ENCODE data around the gene FRMD6. TPM values are rescaled to one million over a fixed set of nuclear protein-coding genes. Genes with fewer than 3 reads are reported as not detected.

Gene FRMD6
- total RNA-seq, 1 donor from 2014 or later, result 8.9 TPM

DNA sequence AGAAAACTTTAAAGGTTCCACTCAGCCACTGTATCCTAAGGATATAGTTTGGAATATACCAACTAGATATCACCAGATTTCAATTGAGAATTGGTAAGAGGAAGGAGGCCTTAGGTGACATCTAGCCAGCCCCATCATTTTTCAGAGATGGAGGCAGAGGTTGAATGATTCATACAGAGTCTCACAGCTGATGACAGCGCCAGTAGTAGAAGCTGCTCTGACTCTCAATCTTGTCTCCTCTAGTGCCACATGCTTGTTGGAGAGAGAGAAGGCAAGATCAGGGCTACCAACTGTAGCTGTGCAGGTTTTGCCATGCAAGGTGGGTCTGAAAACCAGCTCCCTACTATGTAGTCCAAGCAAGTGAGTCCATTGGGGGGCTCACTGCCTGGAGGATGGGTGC lies 6.1 kb downstream of the FRMD6 start:
- ATAC-seq, result no peak
- no peak for DNase-seq (ENCODE audit: missing footprints)
- intact Hi-C loops (cut with DNase I), result loop anchor here (10.0 kb wide), 3 partner anchors 233 to 327 kb away; partner anchors contain the start of gene RTRAF

- intact Hi-C loops (cut with DNase I), result loop anchor here (10.0 kb wide), 3 partner anchors 234 to 326 kb away; partner anchors contain the start of gene RTRAF
- DNase-seq (ENCODE audit: missing footprints) (no peak), ATAC-seq (no peak)
These were observed 6.9 kb downstream of the FRMD6 start for GRCh38 chr14:51658441-51659173.

DNA sequence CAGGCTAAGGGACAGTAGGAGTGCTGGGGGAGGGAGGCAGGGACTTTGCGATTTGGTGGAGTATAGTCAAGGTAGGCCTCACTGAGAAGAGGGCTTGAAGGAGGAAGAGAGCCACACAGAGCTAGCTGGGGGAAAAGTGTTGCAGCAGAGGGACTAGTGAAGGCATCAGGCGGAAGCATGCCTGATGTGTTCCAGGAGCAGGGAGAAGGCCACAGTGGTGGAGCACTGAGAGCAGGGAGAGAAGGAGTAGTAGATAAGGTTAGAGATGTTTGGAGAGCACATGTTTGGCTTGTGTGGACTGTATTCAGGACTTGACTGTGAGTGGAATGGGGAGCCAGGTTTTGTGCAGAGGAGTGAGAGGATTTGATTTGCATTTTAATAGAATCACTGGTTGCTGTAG lies 9.0 kb downstream of the FRMD6 start:
- intact Hi-C loops (cut with DNase I), result no loop called here
- peak; percentile 64 for ATAC-seq
- no peak for DNase-seq (ENCODE audit: missing footprints)

GRCh38 chr14:51661504-51661903 lies 9.8 kb downstream of the FRMD6 start:
- intact Hi-C loops (cut with DNase I), result no loop called here
- ATAC-seq, result no peak
- no peak for DNase-seq (ENCODE audit: missing footprints)

DNA sequence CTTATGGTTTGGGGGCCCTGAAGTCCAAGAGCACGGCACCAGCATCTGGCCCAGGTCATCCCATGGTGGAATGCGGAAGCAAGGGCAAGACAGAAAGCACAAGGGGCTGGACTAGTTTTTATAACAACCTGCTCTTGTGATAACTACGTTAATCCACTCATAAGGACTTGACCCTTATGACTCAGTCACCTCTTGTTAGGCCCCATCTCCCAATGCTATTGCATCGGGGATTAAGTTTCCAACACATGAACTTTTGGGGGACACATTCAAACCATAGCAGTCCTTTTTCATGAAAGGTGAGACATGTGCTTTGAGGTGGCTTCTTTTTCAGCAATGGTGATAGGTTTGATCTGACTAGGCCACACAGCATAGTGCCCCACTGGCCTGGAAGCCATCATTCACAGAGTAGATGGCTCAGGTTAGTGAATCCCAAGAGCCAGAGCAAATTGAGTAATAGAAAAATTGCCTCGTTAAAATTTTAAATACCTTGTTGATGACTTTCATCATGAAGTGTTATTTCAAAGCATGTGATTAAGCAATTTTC lies 12.1 kb downstream of the FRMD6 start:
- DNase-seq (ENCODE audit: missing footprints) (no peak), ATAC-seq (no peak)
- intact Hi-C loops (cut with DNase I), result no loop called here

- intact Hi-C loops (cut with DNase I), result no loop called here
- DNase-seq (ENCODE audit: missing footprints), result no peak
- ATAC-seq, result no peak
These were observed 14.4 kb downstream of the FRMD6 start for GRCh38 chr14:51666070-51666469.

DNA sequence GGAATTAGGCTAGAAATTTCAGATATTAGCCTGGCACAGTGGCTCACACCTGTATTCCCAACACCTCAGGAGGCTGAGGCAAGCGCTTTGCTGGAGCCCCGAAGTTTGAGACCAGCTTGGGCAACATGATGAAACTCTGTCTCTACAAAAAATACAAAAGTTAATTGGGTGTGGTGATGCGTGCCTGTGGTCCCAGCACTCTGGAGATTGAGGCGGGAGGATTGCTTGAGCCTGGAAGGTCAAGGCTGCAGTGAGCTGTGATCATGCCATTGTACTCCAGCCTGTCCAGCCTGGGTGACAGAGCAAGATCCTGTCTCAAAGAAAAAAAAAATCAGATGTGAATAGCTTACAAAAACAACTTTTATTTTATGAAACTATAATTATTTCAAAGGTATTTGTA lies 15.1 kb downstream of the FRMD6 start:
- ATAC-seq (no peak), DNase-seq (ENCODE audit: missing footprints) (no peak)
- intact Hi-C loops (cut with DNase I), result no loop called here

GRCh38 chr14:51668870-51669269 lies 17.2 kb downstream of the FRMD6 start:
- intact Hi-C loops (cut with DNase I), result no loop called here

GRCh38 chr14:51674294-51675002 lies 22.7 kb downstream of the FRMD6 start:
- ATAC-seq (no peak), DNase-seq (ENCODE audit: missing footprints) (no peak)
- intact Hi-C loops (cut with DNase I), result no loop called here

More at GRCh38 chr14:51668870-51669269, 17.2 kb downstream of the FRMD6 start:
- ATAC-seq (no peak), DNase-seq (ENCODE audit: missing footprints) (no peak)

GRCh38 chr14:51676549-51676948 lies 24.8 kb downstream of the FRMD6 start:
- ATAC-seq, result no peak
- intact Hi-C loops (cut with DNase I), result no loop called here
- DNase-seq (ENCODE audit: missing footprints), result no peak

GRCh38 chr14:51677266-51677665 lies 25.6 kb downstream of the FRMD6 start:
- DNase-seq (ENCODE audit: missing footprints) (no peak), ATAC-seq (peak; percentile 70)
- intact Hi-C loops (cut with DNase I), result no loop called here

DNA sequence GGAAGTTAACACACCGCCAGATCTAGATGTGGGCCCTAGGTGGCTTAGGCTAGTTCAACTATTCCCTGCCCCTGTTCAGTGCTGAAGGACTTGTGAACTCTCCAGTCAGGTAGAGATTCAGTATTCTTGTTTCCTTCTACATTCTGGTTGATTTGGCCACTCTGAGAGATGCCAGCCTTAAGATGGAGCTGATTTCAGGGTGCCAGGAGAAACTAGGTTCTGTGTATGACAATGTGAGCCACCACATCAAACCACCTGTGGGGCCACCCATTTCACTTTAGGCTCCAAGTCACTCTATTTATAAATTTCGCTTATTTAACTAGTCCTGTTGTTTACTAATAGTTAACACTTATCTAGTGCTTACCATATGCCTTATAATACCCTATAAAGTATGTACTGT lies 26.0 kb downstream of the FRMD6 start:
- intact Hi-C loops (cut with DNase I), result no loop called here
- no peak for DNase-seq (ENCODE audit: missing footprints)
- no peak for ATAC-seq

- intact Hi-C loops (cut with DNase I), result no loop called here
- DNase-seq (ENCODE audit: missing footprints) (no peak), ATAC-seq (no peak)
These were observed 28.3 kb downstream of the FRMD6 start for GRCh38 chr14:51680031-51680430.

DNA sequence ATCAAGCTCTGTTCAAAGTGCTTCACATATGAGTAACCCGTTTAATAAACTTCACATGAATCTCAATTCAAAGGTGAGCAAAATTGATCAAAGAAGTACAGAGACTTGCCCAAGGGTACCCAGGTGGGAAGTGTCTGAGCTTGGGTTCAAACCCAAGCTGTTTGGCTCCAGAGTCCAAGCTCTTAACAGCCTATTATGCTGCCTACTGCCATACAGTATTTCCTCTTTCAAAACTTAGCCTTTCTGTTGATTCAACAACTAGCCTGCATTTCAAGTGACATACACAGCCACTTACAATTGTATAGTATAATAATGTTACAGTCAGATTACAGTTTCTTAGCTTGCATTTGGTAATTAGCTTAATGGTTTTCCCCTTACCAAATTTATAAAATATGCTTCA lies 29.7 kb downstream of the FRMD6 start:
- ATAC-seq, result no peak
- intact Hi-C loops (cut with DNase I), result no loop called here
- no peak for DNase-seq (ENCODE audit: missing footprints)

DNA sequence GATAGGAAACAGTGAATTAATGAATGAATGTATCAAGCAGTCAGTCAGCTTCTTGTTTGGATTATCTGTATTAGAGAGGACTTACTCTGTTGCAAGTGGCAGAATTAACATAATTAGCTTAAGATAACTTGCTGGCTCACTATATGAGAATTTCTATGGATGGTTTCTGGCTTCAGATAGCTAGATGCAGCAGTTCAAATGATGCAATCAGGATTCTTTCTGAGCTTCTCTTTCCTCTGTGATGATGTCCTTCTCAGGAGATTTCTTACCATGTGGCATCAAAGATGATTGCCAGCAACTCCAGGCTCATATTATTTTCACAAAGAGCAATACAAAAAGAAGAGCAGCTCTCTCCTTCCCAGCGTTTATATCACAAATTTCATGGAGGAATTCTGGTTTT lies 30.7 kb downstream of the FRMD6 start:
- intact Hi-C loops (cut with DNase I), result no loop called here
- ATAC-seq (no peak), DNase-seq (ENCODE audit: missing footprints) (no peak)

DNA sequence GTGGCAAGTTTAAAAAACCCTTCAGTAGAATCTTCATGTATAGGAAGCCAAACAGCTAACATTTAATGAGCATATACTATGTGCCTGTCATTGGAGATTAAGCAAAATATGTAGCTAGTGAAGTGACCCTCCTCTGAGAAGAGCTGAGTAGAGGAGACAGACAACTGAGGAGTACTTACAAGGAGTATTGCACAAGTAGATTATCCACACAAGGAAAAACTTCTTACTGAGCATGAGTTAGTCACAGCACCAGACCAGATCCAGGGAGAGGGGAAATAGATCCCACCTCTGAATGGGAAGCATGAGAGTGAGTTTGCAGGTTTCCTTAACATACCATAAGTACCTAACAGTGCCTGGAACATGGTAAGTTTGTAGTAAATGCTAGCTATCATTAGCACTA lies 33.0 kb downstream of the FRMD6 start:
- ATAC-seq (no peak), DNase-seq (ENCODE audit: missing footprints) (no peak)
- intact Hi-C loops (cut with DNase I), result loop anchor here (5.0 kb wide), 1 partner anchor 32 kb away; the partner anchor contains the start of gene FRMD6

- ATAC-seq, result no peak
- intact Hi-C loops (cut with DNase I), result no loop called here
- DNase-seq (ENCODE audit: missing footprints), result no peak
These were observed 39.5 kb downstream of the FRMD6 start for GRCh38 chr14:51691176-51691575.

GRCh38 chr14:51692646-51693045 lies 40.9 kb downstream of the FRMD6 start:
- intact Hi-C loops (cut with DNase I), result no loop called here
- ATAC-seq (no peak), DNase-seq (ENCODE audit: missing footprints) (no peak)

DNA sequence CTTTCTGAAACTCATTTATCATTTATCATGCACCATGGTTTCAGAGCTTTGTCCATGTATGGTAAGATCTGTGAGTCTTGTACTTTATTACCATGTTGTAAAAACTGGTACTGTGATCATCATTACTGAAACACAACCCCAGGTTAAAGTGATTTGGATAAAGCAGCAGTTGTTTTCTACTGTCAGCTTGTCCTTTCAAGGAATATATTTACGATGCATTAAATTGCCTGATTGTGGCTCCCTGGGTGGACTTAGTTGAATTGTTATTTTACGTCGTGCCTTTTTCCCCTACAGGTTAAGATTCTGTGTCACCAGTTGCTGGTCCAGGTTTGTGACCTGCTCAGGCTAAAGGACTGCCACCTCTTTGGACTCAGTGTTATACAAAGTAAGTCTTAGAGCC lies 46.1 kb downstream of the FRMD6 start:
- intact Hi-C loops (cut with DNase I), result no loop called here
- ATAC-seq (no peak), DNase-seq (ENCODE audit: missing footprints) (no peak)

DNA sequence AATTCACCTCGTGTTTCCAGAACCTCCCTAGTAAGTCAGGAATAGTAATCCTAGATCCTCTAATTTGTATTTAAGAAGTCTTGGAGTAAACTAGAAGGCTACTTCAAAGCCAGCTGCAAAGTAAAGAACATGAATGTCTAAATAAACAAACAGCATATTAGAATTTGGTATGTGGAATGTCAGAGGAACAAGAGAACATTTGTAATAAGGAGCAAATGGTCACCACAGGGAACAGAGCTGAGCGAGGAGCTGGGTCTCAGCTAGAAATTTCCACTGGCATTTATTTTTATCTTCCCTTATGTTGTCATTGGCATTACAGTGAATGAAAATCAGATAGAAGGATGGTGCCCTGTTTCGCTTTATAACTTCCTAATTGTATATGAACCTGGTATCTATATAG lies 50.2 kb downstream of the FRMD6 start:
- intact Hi-C loops (cut with DNase I), result no loop called here
- ATAC-seq (no peak), DNase-seq (ENCODE audit: missing footprints) (no peak)

All from Right ventricle myocardium inferior (tissue), 1 donor.